Endothelial cell of umbilical vein (primary cell): ENCODE results near the gene IRF2.

Experiments
- CTCF ChIP-seq, 2 donors: IDR thresholded peaks; 1 replicate in 1 of 2; 2 replicates in 1 of 2; pipeline ENCODE4 v1.5.1; 2011; ENCODE audit warnings: low read length in 2 of 2, mild to moderate bottlenecking in 2 of 2, moderate library complexity in 2 of 2, control low read depth in 1 of 2, inconsistent platforms in 1 of 2, low read depth in 1 of 2; ENCODE audit not compliant: insufficient read depth in 1 of 2; ENCODE audit errors: extremely low read depth in 1 of 2
- EZH2 ChIP-seq: IDR thresholded peaks from 2 replicates; pipeline ENCODE4 v1.6.1; 2012; ENCODE audit warnings: borderline replicate concordance, low read depth, mild to moderate bottlenecking, moderate library complexity, low read length, inconsistent platforms; ENCODE audit not compliant: severe bottlenecking
- POLR2A ChIP-seq: IDR thresholded peaks from 2 replicates; pipeline ENCODE4 v1.6.1; 2012; ENCODE audit warnings: low read depth, mild to moderate bottlenecking, control low read depth, low read length

DNA sequence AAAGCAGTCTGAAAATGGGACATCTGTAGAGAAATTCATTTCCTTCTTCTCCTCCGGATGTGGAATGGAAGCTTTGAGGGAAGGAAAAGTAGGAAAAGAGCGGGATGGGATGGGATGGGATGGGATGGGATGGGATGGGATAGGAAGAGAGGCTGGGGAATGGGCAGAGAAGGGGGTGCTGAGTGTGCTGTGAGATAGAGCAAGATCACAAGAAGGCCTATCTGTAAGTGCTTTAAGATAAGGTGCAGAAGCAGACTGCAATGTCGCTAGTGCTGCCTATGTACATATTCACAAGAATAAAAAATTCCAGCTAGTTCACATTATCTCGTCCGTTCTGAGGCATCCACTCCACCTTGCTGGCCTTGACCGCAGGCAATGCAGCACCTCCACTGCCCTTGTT lies 86.2 kb downstream of the IRF2 start:
- TF ChIP-seq CTCF (IDR thresholded peaks at IDR 0.05; ENCODE audit: extremely low read depth in 1 of 2, insufficient read depth in 1 of 2, low read depth in 1 of 2, low read length in 2 of 2) (no peak), POLR2A (no peak), EZH2 (no peak)
